Endothelial cell (in vitro differentiated cells): Measurements from ENCODE around the gene LRRC4B. TPM values are rescaled to one million over a fixed set of nuclear protein-coding genes. Genes with fewer than 3 reads are reported as not detected.

ENCODE experiments used
- DNase-seq: peaks from one replicate; pipeline ENCODE4 v3.0.0; 2021; ENCODE audit warnings: low spot score
- H3K27ac Mint-ChIP-seq: one replicate; pipeline ENCODE4 v1.8.0; 2021; ENCODE audit warnings: mixed read lengths, inconsistent platforms; ENCODE audit not compliant: unreplicated experiment
- H3K27me3 Mint-ChIP-seq: one replicate; pipeline ENCODE4 v1.8.0; 2021; ENCODE audit warnings: mild to moderate bottlenecking, moderate library complexity, mixed read lengths, inconsistent platforms; ENCODE audit not compliant: unreplicated experiment
- H3K36me3 Mint-ChIP-seq: one replicate; pipeline ENCODE4 v1.8.0; 2021; ENCODE audit warnings: mild to moderate bottlenecking, low read depth, mixed read lengths, inconsistent platforms; ENCODE audit not compliant: unreplicated experiment
- H3K4me1 Mint-ChIP-seq: one replicate; pipeline ENCODE4 v1.8.0; 2021; ENCODE audit warnings: mild to moderate bottlenecking, mixed read lengths, inconsistent platforms; ENCODE audit not compliant: unreplicated experiment
- H3K4me3 Mint-ChIP-seq: one replicate; pipeline ENCODE4 v1.8.0; 2021; ENCODE audit warnings: mild to moderate bottlenecking, mixed read lengths, inconsistent platforms; ENCODE audit not compliant: unreplicated experiment
- H3K9me3 Mint-ChIP-seq: one replicate; pipeline ENCODE4 v1.8.0; 2021; ENCODE audit warnings: mixed read lengths, inconsistent platforms; ENCODE audit not compliant: unreplicated experiment
- total RNA-seq: library from RNA; stranded (reverse); fragmentation: NEBNext Ultra II Directional; extraction: Animal tissue kit (Norgen Biotek cat#: 25700); gene quantifications from one replicate; pipeline ENCODE4 v1.2.1, GENCODE V29; 2021; ENCODE audit not compliant: unreplicated experiment
- TF ChIP-seq, protein P1 (sequence below): fragments of 200-600 bp; sonication (generic); IDR thresholded peaks from one replicate; pipeline ENCODE4 v1.5.0; 2021; ENCODE audit warnings: antibody characterized with exemption; ENCODE audit not compliant: unreplicated experiment

Gene LRRC4B
- total RNA-seq, 1 donor from 2014 or later: 3.0 TPM

DNA sequence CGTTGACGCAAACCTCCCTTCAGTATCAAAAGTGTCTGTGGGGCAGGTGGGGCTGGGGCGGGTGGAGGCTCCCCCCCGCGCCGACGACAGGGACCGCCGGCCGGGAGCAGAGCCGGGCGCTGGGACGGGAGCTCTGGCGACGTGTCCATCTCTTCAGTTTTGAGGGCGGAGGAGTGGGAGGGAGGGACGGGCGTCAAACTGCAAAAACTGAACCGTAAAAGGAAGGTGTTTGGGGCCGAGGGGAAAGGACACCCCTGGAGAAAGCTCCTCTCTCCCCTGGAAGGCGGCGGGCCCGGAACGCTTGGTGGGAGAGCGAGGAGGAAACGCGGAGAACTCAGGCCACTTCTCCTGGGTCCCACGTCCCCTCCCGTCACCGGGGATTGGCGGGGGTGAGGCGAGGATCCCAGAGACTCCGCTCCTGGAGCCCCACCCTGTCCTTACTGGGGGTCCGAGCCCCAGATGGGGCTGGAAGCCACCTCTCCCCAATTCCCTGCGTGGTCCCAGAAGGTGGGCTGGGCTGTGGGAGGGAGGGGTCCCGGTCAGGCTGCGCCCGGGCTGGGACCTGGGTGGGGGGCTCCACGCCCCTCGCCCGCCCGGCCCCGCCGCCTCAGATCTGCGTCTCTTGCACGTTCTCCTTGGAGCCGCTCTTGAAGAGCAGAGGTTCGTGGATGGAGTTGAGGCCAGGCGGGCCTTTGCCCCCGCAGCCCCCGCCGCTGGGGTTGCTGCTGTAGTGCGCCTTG lies 51.1 kb downstream of the LRRC4B start:
- Mint-ChIP-seq H3K4me3 (no peak overlapping the region), H3K4me1 (no peaks in the 10 kb centered on the region), H3K27ac (no peak overlapping the region), H3K36me3 (peaks cover 4% of the 10 kb centered on the region), H3K27me3 (peaks cover 15% of the 10 kb centered on the region), H3K9me3 (peaks cover 2% of the 10 kb centered on the region)
- TF ChIP-seq, protein P1, sequence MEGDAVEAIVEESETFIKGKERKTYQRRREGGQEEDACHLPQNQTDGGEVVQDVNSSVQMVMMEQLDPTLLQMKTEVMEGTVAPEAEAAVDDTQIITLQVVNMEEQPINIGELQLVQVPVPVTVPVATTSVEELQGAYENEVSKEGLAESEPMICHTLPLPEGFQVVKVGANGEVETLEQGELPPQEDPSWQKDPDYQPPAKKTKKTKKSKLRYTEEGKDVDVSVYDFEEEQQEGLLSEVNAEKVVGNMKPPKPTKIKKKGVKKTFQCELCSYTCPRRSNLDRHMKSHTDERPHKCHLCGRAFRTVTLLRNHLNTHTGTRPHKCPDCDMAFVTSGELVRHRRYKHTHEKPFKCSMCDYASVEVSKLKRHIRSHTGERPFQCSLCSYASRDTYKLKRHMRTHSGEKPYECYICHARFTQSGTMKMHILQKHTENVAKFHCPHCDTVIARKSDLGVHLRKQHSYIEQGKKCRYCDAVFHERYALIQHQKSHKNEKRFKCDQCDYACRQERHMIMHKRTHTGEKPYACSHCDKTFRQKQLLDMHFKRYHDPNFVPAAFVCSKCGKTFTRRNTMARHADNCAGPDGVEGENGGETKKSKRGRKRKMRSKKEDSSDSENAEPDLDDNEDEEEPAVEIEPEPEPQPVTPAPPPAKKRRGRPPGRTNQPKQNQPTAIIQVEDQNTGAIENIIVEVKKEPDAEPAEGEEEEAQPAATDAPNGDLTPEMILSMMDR: no peak
- no peak for DNase-seq

DNA sequence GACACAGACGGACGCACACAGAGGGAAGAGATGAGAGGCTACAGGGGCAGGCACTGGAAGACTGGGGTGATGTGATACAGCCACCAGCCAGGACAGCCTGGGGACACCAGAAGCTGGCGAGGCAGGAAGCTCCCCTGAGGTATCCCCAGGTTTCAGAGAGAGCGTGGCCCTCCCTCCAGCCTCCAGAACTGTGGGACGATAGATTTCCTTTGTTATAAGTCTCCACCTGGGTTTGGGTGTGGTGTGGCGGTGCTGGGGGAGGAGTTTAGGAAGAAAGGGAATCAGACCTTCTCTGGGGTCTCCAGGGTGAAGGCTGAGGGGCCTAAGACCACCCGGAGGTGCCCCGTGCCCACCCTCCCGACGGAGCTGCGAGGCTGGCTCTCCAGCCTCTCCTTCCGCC lies 51.8 kb downstream of the LRRC4B start:
- no peak for DNase-seq
- TF ChIP-seq, protein P1: no peak
- Mint-ChIP-seq H3K36me3 (peaks cover 8% of the 10 kb centered on the region), H3K27me3 (peaks cover 19% of the 10 kb centered on the region), H3K27ac (no peak overlapping the region), H3K4me3 (no peak overlapping the region), H3K9me3 (peaks cover 5% of the 10 kb centered on the region), H3K4me1 (no peaks in the 10 kb centered on the region)

DNA sequence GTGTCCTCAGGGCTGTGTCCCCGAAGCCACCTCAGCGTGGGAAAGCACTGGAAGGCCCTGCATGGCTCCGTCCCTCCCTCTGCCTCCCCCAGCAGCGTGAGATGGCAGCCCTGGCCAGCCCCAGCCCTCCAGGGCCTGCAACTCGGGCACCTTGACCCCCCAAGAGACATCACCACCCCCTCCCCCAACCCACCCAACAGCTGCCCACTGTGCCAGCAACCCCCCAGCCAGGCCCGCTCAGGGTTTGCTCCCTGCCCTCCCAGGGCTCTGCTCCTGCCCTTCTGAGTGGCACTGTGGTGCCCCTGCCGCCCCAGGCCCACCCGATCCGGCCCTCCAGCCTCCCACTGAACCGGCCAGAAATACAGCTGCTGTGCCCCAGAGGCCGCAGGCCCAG lies 53.1 kb downstream of the LRRC4B start:
- Mint-ChIP-seq H3K27ac (no peak overlapping the region), H3K4me1 (no peaks in the 10 kb centered on the region), H3K27me3 (peaks cover 25% of the 10 kb centered on the region), H3K9me3 (peaks cover 9% of the 10 kb centered on the region), H3K4me3 (no peak overlapping the region), H3K36me3 (peaks cover 10% of the 10 kb centered on the region)
- no peak for DNase-seq
- TF ChIP-seq, protein P1: no peak

- peaks cover 24% of the 10 kb centered on the region for H3K27me3 Mint-ChIP-seq
- no peak overlapping the region for H3K4me3 Mint-ChIP-seq
- H3K27ac Mint-ChIP-seq: no peak overlapping the region
- DNase-seq: no peak
- H3K4me1 Mint-ChIP-seq: no peaks in the 10 kb centered on the region
- TF ChIP-seq, protein P1: no peak
- H3K36me3 Mint-ChIP-seq: peaks cover 10% of the 10 kb centered on the region
- peaks cover 10% of the 10 kb centered on the region for H3K9me3 Mint-ChIP-seq
Observed at GRCh38 chr19:50514346-50515167, 53.7 kb downstream of the LRRC4B start.

GRCh38 chr19:50513746-50514345 lies 54.4 kb downstream of the LRRC4B start, which contains the start of gene ASPDH:
Gene ASPDH, minus strand, starts transcription at chr19:50513913. Its CDS starts 90 bp downstream, at chr19:50513823.
- Mint-ChIP-seq H3K27ac (no peak within 1 kb of the TSS), H3K9me3 (peaks cover 15% of the 10 kb centered on the region), H3K27me3 (peaks cover 21% of the 10 kb centered on the region), H3K36me3 (peaks cover 10% of the 10 kb centered on the region), H3K4me3 (no peak within 1 kb of the TSS), H3K4me1 (no peaks in the 10 kb centered on the region)
- TF ChIP-seq, protein P1: no peak
- no peak for DNase-seq
